ENCODE data around the gene C17orf50.

C17orf50 gene

GRCh38 chr17:35796942-35797341, 36.3 kb downstream of the C17orf50 start:
- Histone ChIP-seq H3K9ac (ENCODE audit: low read length) (no peak overlapping the region), H4K20me1 (ENCODE audit: low read depth, low read length) (no peaks in the 10 kb centered on the region), H3F3A (ENCODE audit: insufficient read depth) (no peaks in the 10 kb centered on the region), H3K79me2 (ENCODE audit: insufficient read depth, low read length) (no peaks in the 10 kb centered on the region), H3K27me3 (ENCODE audit: low read length) (no peaks in the 10 kb centered on the region), H3K27ac (ENCODE audit: low read depth, low read length) (no peak overlapping the region), H3K9me3 (ENCODE audit: insufficient read depth, low read length) (no peaks in the 10 kb centered on the region), H3K36me3 (ENCODE audit: low read length) (no peaks in the 10 kb centered on the region), H2AFZ (ENCODE audit: low read depth, low read length, severe bottlenecking) (no peak overlapping the region), H3K4me3 (ENCODE audit: insufficient read depth, low read length, poor library complexity, severe bottlenecking) (no peak overlapping the region), H3K4me2 (ENCODE audit: low read depth, low read length, poor library complexity, severe bottlenecking) (no peak overlapping the region), H3K9me2 (replicated peaks; ENCODE audit: insufficient read depth, low read length) (no peaks in the 10 kb centered on the region)
- TF ChIP-seq CTCF (IDR thresholded peaks at IDR 0.05; ENCODE audit: insufficient read depth, low read length, poor library complexity, severe bottlenecking), result no peak
- TF ChIP-seq EZH2phosphoT487 (conservative IDR thresholded peaks at IDR 0.05; ENCODE audit: low read length), result no peak

GRCh38 chr17:35797370-35797769, 36.7 kb downstream of the C17orf50 start:
- H3F3A ChIP-seq (ENCODE audit: insufficient read depth), result no peaks in the 10 kb centered on the region
- H3K79me2 ChIP-seq (ENCODE audit: insufficient read depth, low read length), result no peaks in the 10 kb centered on the region
- no peak overlapping the region for H2AFZ ChIP-seq (ENCODE audit: low read depth, low read length, severe bottlenecking)
- H3K9me2 ChIP-seq (replicated peaks; ENCODE audit: insufficient read depth, low read length), result no peaks in the 10 kb centered on the region
- H3K27ac ChIP-seq (ENCODE audit: low read depth, low read length), result no peak overlapping the region
- no peaks in the 10 kb centered on the region for H3K9me3 ChIP-seq (ENCODE audit: insufficient read depth, low read length)
- H3K4me2 ChIP-seq (ENCODE audit: low read depth, low read length, poor library complexity, severe bottlenecking), result no peak overlapping the region
- TF ChIP-seq CTCF (IDR thresholded peaks at IDR 0.05; ENCODE audit: insufficient read depth, low read length, poor library complexity, severe bottlenecking), result no peak
- no peak for TF ChIP-seq EZH2phosphoT487 (conservative IDR thresholded peaks at IDR 0.05; ENCODE audit: low read length)
- no peak overlapping the region for H3K4me3 ChIP-seq (ENCODE audit: insufficient read depth, low read length, poor library complexity, severe bottlenecking)
- H3K27me3 ChIP-seq (ENCODE audit: low read length), result no peaks in the 10 kb centered on the region
- no peak overlapping the region for H3K9ac ChIP-seq (ENCODE audit: low read length)
- H3K36me3 ChIP-seq (ENCODE audit: low read length), result no peaks in the 10 kb centered on the region
- no peaks in the 10 kb centered on the region for H4K20me1 ChIP-seq (ENCODE audit: low read depth, low read length)

GRCh38 chr17:35797918-35798317, 37.2 kb downstream of the C17orf50 start:
- Histone ChIP-seq H2AFZ (ENCODE audit: low read depth, low read length, severe bottlenecking) (no peak overlapping the region), H3K36me3 (ENCODE audit: low read length) (no peaks in the 10 kb centered on the region), H3K79me2 (ENCODE audit: insufficient read depth, low read length) (no peaks in the 10 kb centered on the region), H3K27me3 (ENCODE audit: low read length) (no peaks in the 10 kb centered on the region), H3K9me2 (replicated peaks; ENCODE audit: insufficient read depth, low read length) (no peaks in the 10 kb centered on the region), H3K4me2 (ENCODE audit: low read depth, low read length, poor library complexity, severe bottlenecking) (no peak overlapping the region), H3K27ac (ENCODE audit: low read depth, low read length) (no peak overlapping the region), H3K9ac (ENCODE audit: low read length) (no peak overlapping the region), H4K20me1 (ENCODE audit: low read depth, low read length) (no peaks in the 10 kb centered on the region), H3K9me3 (ENCODE audit: insufficient read depth, low read length) (no peaks in the 10 kb centered on the region), H3F3A (ENCODE audit: insufficient read depth) (no peaks in the 10 kb centered on the region), H3K4me3 (ENCODE audit: insufficient read depth, low read length, poor library complexity, severe bottlenecking) (no peak overlapping the region)
- TF ChIP-seq EZH2phosphoT487 (conservative IDR thresholded peaks at IDR 0.05; ENCODE audit: low read length) (no peak), CTCF (IDR thresholded peaks at IDR 0.05; ENCODE audit: insufficient read depth, low read length, poor library complexity, severe bottlenecking) (no peak)
